ENCODE measurements around the gene PGS1.

Gene PGS1

DNA sequence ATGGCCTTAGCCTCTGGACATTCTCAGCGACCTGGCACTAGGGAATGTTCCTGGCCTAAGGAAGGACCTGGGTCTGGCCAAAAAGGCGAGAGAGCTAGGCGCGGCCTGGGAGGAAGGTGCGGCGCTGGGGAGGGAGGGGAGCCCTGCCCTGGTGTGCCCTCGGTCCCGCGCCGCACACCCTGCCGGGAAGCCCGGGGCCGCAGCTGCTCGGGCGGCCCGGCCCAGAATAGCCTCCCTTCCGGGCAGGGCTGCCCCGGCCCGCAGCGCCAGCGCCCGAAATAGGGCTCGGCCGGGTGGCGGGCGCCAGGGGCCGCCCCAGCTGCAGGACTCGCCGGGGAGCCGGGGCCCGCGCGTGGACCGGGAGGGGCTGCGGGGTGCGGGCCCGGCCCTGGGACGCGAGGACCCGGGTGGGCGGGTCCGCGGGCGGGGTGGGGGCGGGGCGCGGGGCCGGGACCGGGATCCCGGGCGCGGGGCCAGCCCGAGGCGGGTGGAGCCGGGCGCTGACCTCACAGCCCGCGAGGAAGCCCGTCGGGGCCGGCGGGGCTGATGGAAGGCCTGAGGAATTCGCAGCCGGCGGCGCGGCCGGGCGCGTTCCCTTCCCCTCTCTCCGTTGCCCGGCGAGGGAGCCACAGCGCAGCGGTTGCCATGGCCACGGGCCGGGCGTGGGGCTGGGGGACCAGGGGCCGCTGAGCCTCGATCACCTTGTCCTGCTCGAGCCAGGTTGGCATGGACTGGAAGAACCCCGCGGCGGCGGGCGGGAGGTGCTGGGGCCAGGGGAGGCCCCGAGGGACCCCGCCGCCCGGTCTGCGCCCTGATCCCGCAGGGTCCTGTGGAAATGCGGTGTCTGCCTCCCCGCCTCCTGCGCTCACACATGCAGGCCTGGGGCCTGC is 36.6 kb upstream of the PGS1 start:
- Histone ChIP-seq H3K4me3 (ENCODE audit: low read depth in 1 of 2, low read length in 1 of 2) (peak overlapping the region; percentile 52 to 56), H3K9me3 (no peaks in the 10 kb centered on the region), H3K4me1 (ENCODE audit: control insufficient read depth in 1 of 2, insufficient read depth in 1 of 2, low read depth in 1 of 2, low read length in 1 of 2) (peaks cover 25 to 47% of the 10 kb centered on the region in 2 experiments), H3K27ac (no peak overlapping the region), H3K27me3 (peaks cover 98% of the 10 kb centered on the region), H3K36me3 (no peaks in the 10 kb centered on the region)
- TF ChIP-seq, protein P1, sequence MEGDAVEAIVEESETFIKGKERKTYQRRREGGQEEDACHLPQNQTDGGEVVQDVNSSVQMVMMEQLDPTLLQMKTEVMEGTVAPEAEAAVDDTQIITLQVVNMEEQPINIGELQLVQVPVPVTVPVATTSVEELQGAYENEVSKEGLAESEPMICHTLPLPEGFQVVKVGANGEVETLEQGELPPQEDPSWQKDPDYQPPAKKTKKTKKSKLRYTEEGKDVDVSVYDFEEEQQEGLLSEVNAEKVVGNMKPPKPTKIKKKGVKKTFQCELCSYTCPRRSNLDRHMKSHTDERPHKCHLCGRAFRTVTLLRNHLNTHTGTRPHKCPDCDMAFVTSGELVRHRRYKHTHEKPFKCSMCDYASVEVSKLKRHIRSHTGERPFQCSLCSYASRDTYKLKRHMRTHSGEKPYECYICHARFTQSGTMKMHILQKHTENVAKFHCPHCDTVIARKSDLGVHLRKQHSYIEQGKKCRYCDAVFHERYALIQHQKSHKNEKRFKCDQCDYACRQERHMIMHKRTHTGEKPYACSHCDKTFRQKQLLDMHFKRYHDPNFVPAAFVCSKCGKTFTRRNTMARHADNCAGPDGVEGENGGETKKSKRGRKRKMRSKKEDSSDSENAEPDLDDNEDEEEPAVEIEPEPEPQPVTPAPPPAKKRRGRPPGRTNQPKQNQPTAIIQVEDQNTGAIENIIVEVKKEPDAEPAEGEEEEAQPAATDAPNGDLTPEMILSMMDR (IDR thresholded peaks at IDR 0.05), result no peak

DNA sequence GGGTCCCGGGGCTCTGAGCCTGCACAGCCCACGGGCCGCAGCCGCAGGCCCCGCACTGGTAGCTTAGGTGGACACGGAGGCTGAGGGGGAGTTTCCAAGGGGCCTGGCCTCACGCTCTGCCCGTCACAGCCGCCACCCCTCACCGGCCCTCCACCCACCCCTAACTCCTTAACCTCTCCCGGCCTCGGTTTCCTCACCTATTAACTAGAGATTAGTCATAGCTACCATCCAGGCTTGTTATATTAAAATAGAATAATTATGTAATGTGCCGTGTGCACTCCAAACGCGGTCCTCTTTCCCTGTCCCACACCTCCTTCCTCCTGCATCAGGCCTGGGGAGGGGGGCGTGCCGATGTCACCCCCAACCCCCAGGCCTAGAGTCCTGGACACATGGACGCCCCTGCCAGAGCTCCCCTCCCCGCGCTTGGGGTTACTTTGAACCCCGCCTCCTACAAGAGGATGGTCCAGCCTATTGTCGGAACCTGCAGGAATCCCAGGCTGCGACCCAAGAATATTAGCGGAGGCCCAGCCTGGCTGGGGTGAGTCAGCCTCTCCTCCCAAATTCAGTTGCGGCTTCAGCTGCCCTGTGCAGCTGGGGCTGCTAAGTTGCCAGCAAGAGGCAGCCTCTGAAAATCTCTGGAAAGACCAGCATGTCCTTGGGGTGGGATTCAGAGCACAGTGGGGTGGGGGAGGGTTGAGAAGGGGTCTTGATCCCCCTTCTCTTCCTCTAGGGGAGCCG is 35.8 kb upstream of the PGS1 start:
- no peaks in the 10 kb centered on the region for H3K36me3 ChIP-seq
- H3K4me1 ChIP-seq (ENCODE audit: control insufficient read depth in 1 of 2, insufficient read depth in 1 of 2, low read depth in 1 of 2, low read length in 1 of 2), result peaks cover 25 to 41% of the 10 kb centered on the region in 2 experiments
- H3K27me3 ChIP-seq, result peaks cover 98% of the 10 kb centered on the region
- H3K27ac ChIP-seq, result peak overlapping the region; percentile 13
- H3K4me3 ChIP-seq (ENCODE audit: low read depth in 1 of 2, low read length in 1 of 2), result peak overlapping the region; percentile 52 to 56
- no peaks in the 10 kb centered on the region for H3K9me3 ChIP-seq
- TF ChIP-seq, protein P1 (IDR thresholded peaks at IDR 0.05), result no peak

DNA sequence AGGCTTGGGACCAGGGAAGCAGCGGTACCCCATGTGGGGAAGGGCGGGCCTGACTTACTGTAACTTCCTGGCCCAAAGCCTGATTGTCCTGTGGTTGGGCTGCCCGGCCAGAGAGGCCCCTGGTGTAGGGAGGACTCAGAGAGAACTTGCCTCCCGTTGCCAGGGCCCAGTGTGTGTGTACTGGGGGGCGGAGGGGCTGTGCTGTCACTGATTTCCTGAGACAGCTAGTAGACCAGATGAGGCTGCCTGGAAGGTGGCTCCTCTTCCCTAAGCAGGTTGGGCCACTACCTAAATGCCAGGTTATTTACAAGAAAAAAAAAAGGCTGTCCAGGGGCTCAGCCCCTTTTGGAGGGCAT is 35.3 kb upstream of the PGS1 start:
- peak overlapping the region in 1 of 2 experiments; percentile 56 for H3K4me3 ChIP-seq (ENCODE audit: low read depth in 1 of 2, low read length in 1 of 2)

DNA sequence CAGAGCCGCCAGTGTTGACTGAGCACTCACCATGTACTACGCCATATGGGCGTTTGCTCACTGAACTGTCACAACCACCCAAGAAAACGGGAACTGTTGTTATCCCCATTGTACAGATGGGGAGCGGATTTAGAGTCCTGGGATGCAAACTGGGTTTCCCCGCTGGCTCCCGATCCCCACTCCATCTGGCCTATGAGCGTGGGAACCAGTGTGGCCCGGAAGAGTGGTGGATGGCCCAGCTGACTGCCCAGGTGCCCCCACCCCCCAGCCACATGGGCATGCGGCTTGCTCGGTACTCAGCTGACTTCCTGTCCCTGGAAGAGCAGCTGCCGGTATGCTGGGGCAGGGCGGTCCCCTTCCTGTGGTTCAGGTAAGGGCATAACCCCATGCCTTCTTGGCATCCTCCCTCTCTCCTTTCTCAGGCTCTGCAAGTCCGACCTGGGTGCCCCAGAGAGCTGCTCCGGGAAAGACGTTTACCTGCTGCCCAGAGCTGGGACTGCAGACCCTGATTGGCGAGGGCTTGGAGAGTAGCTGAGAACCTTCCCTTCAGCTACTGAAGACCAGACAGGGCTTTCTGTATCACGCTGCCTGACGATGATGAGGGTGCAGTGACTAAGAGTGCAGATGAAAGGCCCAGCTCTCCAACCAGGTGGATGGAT is 34.8 kb upstream of the PGS1 start:
- Histone ChIP-seq H3K36me3 (no peaks in the 10 kb centered on the region), H3K27me3 (peaks cover 96% of the 10 kb centered on the region), H3K4me1 (ENCODE audit: control insufficient read depth in 1 of 2, insufficient read depth in 1 of 2, low read depth in 1 of 2, low read length in 1 of 2) (peaks cover 25 to 36% of the 10 kb centered on the region in 2 experiments), H3K9me3 (no peaks in the 10 kb centered on the region), H3K27ac (peak overlapping the region; percentile 13), H3K4me3 (ENCODE audit: low read depth in 1 of 2, low read length in 1 of 2) (peak overlapping the region in 1 of 2 experiments; percentile 56)
- TF ChIP-seq, protein P1 (IDR thresholded peaks at IDR 0.05), result no peak

More for the DNA sequence above, 35.3 kb upstream of the PGS1 start:
- H3K36me3 ChIP-seq, result no peaks in the 10 kb centered on the region
- TF ChIP-seq, protein P1 (IDR thresholded peaks at IDR 0.05), result no peak
- H3K4me1 ChIP-seq (ENCODE audit: control insufficient read depth in 1 of 2, insufficient read depth in 1 of 2, low read depth in 1 of 2, low read length in 1 of 2), result peaks cover 25 to 36% of the 10 kb centered on the region in 2 experiments
- no peaks in the 10 kb centered on the region for H3K9me3 ChIP-seq
- H3K27ac ChIP-seq, result peak overlapping the region; percentile 13
- peaks cover 98% of the 10 kb centered on the region for H3K27me3 ChIP-seq

DNA sequence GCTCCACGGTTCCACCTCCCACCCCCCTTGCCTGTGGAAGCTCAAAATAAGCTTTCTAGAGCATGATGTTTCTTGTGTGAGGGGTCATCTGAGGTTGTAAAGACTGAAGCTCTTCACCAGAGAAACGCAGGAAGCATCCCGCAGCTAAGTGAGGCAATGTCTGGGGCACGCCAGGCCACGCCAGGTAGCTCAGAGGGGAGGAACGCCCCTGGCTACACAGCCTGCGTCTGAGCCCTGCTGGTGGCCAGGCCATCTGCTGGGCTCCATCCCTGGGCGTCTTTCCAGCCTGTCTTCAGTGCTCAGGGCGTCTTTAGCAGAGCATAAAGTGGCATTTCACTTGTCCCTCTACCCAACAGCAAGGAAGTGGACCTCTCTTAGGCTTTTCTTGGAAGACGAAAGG is 33.8 kb upstream of the PGS1 start:
- Histone ChIP-seq H3K4me1 (ENCODE audit: control insufficient read depth in 1 of 2, insufficient read depth in 1 of 2, low read depth in 1 of 2, low read length in 1 of 2) (peaks cover 25 to 36% of the 10 kb centered on the region in 2 experiments), H3K4me3 (ENCODE audit: low read depth in 1 of 2, low read length in 1 of 2) (no peak overlapping the region), H3K36me3 (no peaks in the 10 kb centered on the region), H3K9me3 (no peaks in the 10 kb centered on the region), H3K27me3 (peaks cover 92% of the 10 kb centered on the region), H3K27ac (no peak overlapping the region)
- TF ChIP-seq, protein P1 (IDR thresholded peaks at IDR 0.05), result no peak
